Hepatocyte (in vitro differentiated cells): ENCODE results near the gene STEAP2. TPM values are rescaled to one million over a fixed set of nuclear protein-coding genes. Genes with fewer than 3 reads are reported as not detected.

Source experiments
- DNase-seq: peaks from one replicate; pipeline ENCODE4 v3.0.0-alpha.2; 2016; ENCODE audit warnings: low spot score
- H2AFZ ChIP-seq: fragments of 200-600 bp; sonication (generic); 2 replicates; pipeline ENCODE4 v1.6.0; 2016; ENCODE audit warnings: antibody characterized with exemption, mild to moderate bottlenecking
- H3K27ac ChIP-seq: fragments of 200-600 bp; sonication (generic); 2 replicates; pipeline ENCODE4 v1.5.1; 2016; ENCODE audit warnings: mild to moderate bottlenecking
- H3K27me3 ChIP-seq: fragments of 200-600 bp; sonication (generic); 2 replicates; pipeline ENCODE4 v1.6.1; 2016
- H3K36me3 ChIP-seq: fragments of 200-600 bp; sonication (generic); replicated peaks from 2 replicates; pipeline ENCODE4 v1.5.1; 2016; ENCODE audit warnings: low read depth; ENCODE audit not compliant: insufficient read depth
- H3K4me1 ChIP-seq: fragments of 200-600 bp; sonication (generic); 2 replicates; pipeline ENCODE4 v1.5.1; 2016; ENCODE audit warnings: mild to moderate bottlenecking, moderate library complexity; ENCODE audit not compliant: insufficient read depth
- H3K4me2 ChIP-seq: fragments of 200-600 bp; sonication (generic); 2 replicates; pipeline ENCODE4 v1.6.0; 2016
- H3K4me3 ChIP-seq: fragments of 200-600 bp; sonication (generic); 2 replicates; pipeline ENCODE4 v1.5.1; 2016; ENCODE audit warnings: mild to moderate bottlenecking
- H3K79me2 ChIP-seq: fragments of 200-600 bp; sonication (generic); 2 replicates; pipeline ENCODE4 v1.6.0; 2017; ENCODE audit warnings: mild to moderate bottlenecking
- H3K9me2 ChIP-seq: fragments of 200-600 bp; sonication (generic); replicated peaks from 2 replicates; pipeline ENCODE4 v1.6.0; 2017; ENCODE audit warnings: mild to moderate bottlenecking; ENCODE audit not compliant: insufficient read depth
- H3K9me3 ChIP-seq: fragments of 200-600 bp; sonication (generic); 2 replicates; pipeline ENCODE4 v1.5.1; 2016; ENCODE audit warnings: low read depth, mild to moderate bottlenecking
- H4K20me1 ChIP-seq: fragments of 200-600 bp; sonication (generic); 2 replicates; pipeline ENCODE4 v1.6.0; 2016; ENCODE audit warnings: mild to moderate bottlenecking; ENCODE audit not compliant: insufficient read depth, poor library complexity, severe bottlenecking
- EZH2 ChIP-seq: fragments of 200-600 bp; sonication (generic); IDR thresholded peaks from 2 replicates; pipeline ENCODE4 v1.6.1; 2016; ENCODE audit warnings: antibody characterized with exemption, mild to moderate bottlenecking, borderline replicate concordance
- EZH2phosphoT487 ChIP-seq: fragments of 200-600 bp; sonication (generic); IDR thresholded peaks from one replicate; pipeline ENCODE4 v1.6.1; 2018; ENCODE audit warnings: antibody characterized with exemption, mild to moderate bottlenecking, low read depth, moderate library complexity; ENCODE audit not compliant: unreplicated experiment, severe bottlenecking
- WGBS: methylation state at CpG from one replicate; pipeline ENCODE4 v1.1.6; 2016; ENCODE audit warnings: low lambda C conversion rate; ENCODE audit errors: missing lambda C conversion rate; 5-methylcytosine and 5-hydroxymethylcytosine counted together
- polyA plus RNA-seq: library from polyadenylated mRNA; unstranded; fragments of >200 nt; fragmentation: Nextera tagmentation; extraction: Ambion mirVana; gene quantifications from 2 replicates; pipeline ENCODE4 v1.2.1, GENCODE V29; 2016
- total RNA-seq: library from RNA; depleted of rRNA; stranded (reverse); fragments of >200 nt; gene quantifications from 2 replicates; pipeline ENCODE4 v1.2.3, GENCODE V29; 2014
- TF ChIP-seq, protein P1 (sequence below): fragments of 200-600 bp; sonication (generic); IDR thresholded peaks from 2 replicates; pipeline ENCODE4 v1.5.1; 2016; ENCODE audit warnings: antibody characterized with exemption, mild to moderate bottlenecking; ENCODE audit not compliant: poor library complexity

STEAP2 gene
- total and polyA plus RNA-seq, 2 experiments from 2014 or later, result 2.4 to 8.3 TPM

DNA sequence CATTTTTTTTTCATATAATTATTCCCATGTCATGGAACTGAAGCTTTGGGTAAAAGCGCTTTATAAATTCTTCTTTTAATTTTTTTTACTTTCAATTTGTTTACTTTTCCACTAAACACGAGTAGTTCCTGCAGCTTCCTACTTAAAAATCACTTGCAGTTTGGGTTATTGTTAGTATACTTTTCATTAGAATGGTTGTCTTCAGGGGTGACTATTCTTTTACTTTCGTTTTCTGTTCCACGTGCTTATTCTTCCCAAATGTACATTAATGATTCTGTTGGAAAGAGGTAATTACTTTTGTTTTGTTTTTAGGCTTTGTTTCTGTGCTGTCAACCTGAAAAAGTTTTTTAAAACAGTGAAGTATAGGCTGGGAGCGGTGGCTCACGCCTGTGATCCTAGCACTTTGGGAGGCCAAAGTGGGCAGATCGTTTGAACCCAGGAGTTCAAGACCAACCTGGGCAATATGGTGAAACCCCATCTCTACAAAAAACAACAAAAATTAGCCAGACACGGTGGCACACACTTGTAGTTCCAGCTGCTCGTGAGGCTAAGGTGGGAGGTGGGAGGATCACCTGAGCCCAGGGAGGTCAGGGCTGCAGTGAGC, 28.2 kb downstream of the STEAP2 start:
- no peaks in the 10 kb centered on the region for H3K4me1 ChIP-seq
- H3K79me2 ChIP-seq, result no peaks in the 10 kb centered on the region
- no peak overlapping the region for H2AFZ ChIP-seq
- H3K27me3 ChIP-seq, result no peaks in the 10 kb centered on the region
- H4K20me1 ChIP-seq, result no peaks in the 10 kb centered on the region
- no peak for DNase-seq
- H3K9me3 ChIP-seq, result no peaks in the 10 kb centered on the region
- H3K4me2 ChIP-seq, result no peak overlapping the region
- no peak overlapping the region for H3K4me3 ChIP-seq
- H3K36me3 ChIP-seq, result no peaks in the 10 kb centered on the region
- no peak overlapping the region for H3K27ac ChIP-seq
- H3K9me2 ChIP-seq, result no peaks in the 10 kb centered on the region
- TF ChIP-seq, protein P1, sequence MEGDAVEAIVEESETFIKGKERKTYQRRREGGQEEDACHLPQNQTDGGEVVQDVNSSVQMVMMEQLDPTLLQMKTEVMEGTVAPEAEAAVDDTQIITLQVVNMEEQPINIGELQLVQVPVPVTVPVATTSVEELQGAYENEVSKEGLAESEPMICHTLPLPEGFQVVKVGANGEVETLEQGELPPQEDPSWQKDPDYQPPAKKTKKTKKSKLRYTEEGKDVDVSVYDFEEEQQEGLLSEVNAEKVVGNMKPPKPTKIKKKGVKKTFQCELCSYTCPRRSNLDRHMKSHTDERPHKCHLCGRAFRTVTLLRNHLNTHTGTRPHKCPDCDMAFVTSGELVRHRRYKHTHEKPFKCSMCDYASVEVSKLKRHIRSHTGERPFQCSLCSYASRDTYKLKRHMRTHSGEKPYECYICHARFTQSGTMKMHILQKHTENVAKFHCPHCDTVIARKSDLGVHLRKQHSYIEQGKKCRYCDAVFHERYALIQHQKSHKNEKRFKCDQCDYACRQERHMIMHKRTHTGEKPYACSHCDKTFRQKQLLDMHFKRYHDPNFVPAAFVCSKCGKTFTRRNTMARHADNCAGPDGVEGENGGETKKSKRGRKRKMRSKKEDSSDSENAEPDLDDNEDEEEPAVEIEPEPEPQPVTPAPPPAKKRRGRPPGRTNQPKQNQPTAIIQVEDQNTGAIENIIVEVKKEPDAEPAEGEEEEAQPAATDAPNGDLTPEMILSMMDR, result no peak
- TF ChIP-seq EZH2phosphoT487 (no peak), EZH2 (no peak)
- 88% methylated on average over 9 of the region's 9 CpGs for WGBS

DNA sequence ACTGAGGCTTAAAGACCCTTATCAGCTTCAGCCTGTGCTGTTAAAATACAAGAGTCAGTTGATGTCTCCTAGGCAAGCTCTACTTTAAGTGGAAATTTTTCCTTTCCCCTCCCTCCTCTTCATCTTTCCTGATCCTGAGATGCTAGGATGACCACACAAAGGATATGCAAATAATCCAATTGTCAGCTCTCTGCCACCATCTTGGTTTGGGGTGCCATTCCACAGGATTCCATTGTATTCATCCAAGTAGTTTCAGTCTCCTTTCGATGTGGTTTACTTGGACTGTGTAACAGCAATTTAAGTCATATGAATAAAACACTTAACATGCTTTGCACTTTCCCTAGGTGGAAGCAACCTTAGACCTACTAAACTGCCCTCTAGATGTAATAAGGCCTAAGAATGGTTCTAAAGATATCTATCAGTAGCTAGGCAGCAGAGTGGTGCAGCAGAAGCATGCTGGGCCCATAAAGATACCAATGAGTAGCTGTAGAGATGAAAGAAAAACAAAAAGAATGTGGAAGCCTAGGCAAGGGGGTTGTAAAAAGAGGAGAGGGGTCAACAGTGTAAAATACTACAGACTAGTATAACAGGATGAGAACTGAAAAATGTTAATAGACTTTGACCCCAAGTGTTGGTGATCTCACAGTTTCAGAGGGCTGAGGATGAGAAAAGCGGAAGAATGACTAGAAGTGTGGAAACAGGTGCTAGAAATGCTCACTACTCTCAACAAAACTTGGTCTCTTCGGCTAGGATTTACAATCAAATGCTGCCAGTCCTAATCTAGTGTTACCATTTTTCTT, 31.0 kb downstream of the STEAP2 start:
- DNase-seq, result peak; percentile 42
- Histone ChIP-seq H3K4me2 (peak overlapping the region; percentile 39), H3K79me2 (no peaks in the 10 kb centered on the region), H3K9me2 (no peaks in the 10 kb centered on the region), H2AFZ (no peak overlapping the region), H3K4me3 (no peak overlapping the region), H4K20me1 (no peaks in the 10 kb centered on the region), H3K27ac (peak overlapping the region; percentile 77), H3K9me3 (no peaks in the 10 kb centered on the region), H3K36me3 (no peaks in the 10 kb centered on the region), H3K4me1 (no peaks in the 10 kb centered on the region), H3K27me3 (no peaks in the 10 kb centered on the region)
- 75% methylated on average over 3 of the region's 3 CpGs for WGBS
- TF ChIP-seq, protein P1, result no peak
- TF ChIP-seq EZH2 (no peak), EZH2phosphoT487 (no peak)

DNA sequence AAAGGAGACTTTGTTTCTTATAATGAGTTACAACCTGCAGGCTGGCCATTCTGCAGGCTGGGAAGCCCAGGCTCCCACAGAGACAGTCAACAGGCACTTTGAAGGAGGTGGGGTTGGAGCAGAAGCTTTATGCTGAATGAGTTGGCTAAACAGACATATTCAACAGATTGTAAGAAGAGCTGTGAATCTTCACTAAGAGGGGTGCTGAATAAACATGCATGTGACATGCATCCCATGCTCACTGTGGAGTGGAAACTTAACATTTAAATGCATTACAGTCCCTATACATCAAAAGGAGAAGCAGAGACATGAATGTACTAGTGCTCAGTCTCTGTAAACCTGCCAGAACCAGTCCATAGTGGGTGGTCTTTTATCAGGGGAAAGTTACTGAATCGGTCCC, 32.0 kb downstream of the STEAP2 start:
- Histone ChIP-seq H4K20me1 (no peaks in the 10 kb centered on the region), H3K4me3 (no peak overlapping the region), H3K27ac (peak overlapping the region; percentile 76), H3K27me3 (no peaks in the 10 kb centered on the region), H2AFZ (no peak overlapping the region), H3K79me2 (no peaks in the 10 kb centered on the region), H3K9me2 (no peaks in the 10 kb centered on the region), H3K36me3 (no peaks in the 10 kb centered on the region), H3K9me3 (no peaks in the 10 kb centered on the region), H3K4me2 (no peak overlapping the region), H3K4me1 (no peaks in the 10 kb centered on the region)
- DNase-seq, result no peak
- no peak for TF ChIP-seq EZH2
- TF ChIP-seq EZH2phosphoT487, result no peak
- TF ChIP-seq, protein P1, result no peak
- 61% methylated on average over 1 of the region's 1 CpG for WGBS
